Stomach (tissue), 9 donors: ENCODE measurements around the gene PLPPR5. TPM values are rescaled to one million over a fixed set of nuclear protein-coding genes. Genes with fewer than 3 reads are reported as not detected.

Experiments used
- DNase-seq, 2 donors: peaks; one replicate each; pipeline versions ENCODE4 v3.0.0 to v3.0.0-alpha.2; 2013 to 2019
- H3K27ac ChIP-seq, 5 donors: fragments of 200-600 bp in 4 of 5; sonication (generic) in 4 of 5; one replicate each; pipeline ENCODE4 v1.5.1; 2013 to 2019; ENCODE audit warnings: mild to moderate bottlenecking in 1 of 5, moderate library complexity in 1 of 5
- H3K27me3 ChIP-seq, 3 donors: fragments of 200-600 bp; sonication (generic); one replicate each; pipeline ENCODE4 v1.5.1; 2017 to 2019; ENCODE audit warnings: mixed run types in 1 of 3
- H3K36me3 ChIP-seq, 4 donors: fragments of 200-600 bp; sonication (generic); 1 replicate in 3 of 4; 2 replicates in 1 of 4; pipeline ENCODE4 v1.5.1; 2016 to 2019
- H3K4me1 ChIP-seq, 4 donors: fragments of 200-600 bp; sonication (generic); one replicate each; pipeline ENCODE4 v1.5.1; 2016 to 2019
- H3K4me3 ChIP-seq, 4 donors: fragments of 200-600 bp; sonication (generic) in 3 of 4; one replicate each; pipeline ENCODE4 v1.5.1; 2016 to 2019; ENCODE audit warnings: mild to moderate bottlenecking in 1 of 4
- H3K9me3 ChIP-seq, 4 donors: fragments of 200-600 bp; sonication (generic); one replicate each; pipeline ENCODE4 v1.5.1; 2016 to 2019
- CTCF ChIP-seq, 7 experiments: fragments of 450-650 bp in 4 of 7; fragments of 200-600 bp in 3 of 7; sonication (generic) in 3 of 7; IDR thresholded peaks; one replicate each; pipeline ENCODE4 v1.5.1; 2016 to 2019; ENCODE audit warnings: antibody characterized with exemption in 7 of 7, control low read depth in 2 of 7, mild to moderate bottlenecking in 1 of 7
- EP300 ChIP-seq: sonication (generic); formaldehyde crosslinking; IDR thresholded peaks from one replicate; pipeline ENCODE4 v1.6.1; 2017; ENCODE audit warnings: antibody characterized with exemption
- POLR2A ChIP-seq, 4 donors: fragments of 450-650 bp; IDR thresholded peaks; one replicate each; pipeline ENCODE4 v1.6.1; 2016; ENCODE audit warnings: antibody characterized with exemption in 4 of 4, control low read depth in 2 of 4, mild to moderate bottlenecking in 1 of 4, moderate library complexity in 1 of 4
- POLR2AphosphoS5 ChIP-seq, 3 donors: sonication (generic); formaldehyde crosslinking; IDR thresholded peaks; one replicate each; pipeline ENCODE4 v1.6.1; 2016; ENCODE audit warnings: antibody characterized with exemption in 3 of 3
- WGBS, 5 donors: extraction: QIAGEN DNeasy Blood & Tissue Kit in 3 of 5; methylation state at CpG; one replicate each; pipeline versions ENCODE4 v1.1.5 to v1.1.7; 2013 to 2018; 5-methylcytosine and 5-hydroxymethylcytosine counted together
- intact Hi-C: fragments of 100-400 bp; cut with DNase I; formaldehyde crosslinking; loops from one replicate; pipeline ENCODE4 v1.15.1; 2023; ENCODE audit warnings: low total_unique reads
- polyA plus RNA-seq, 3 donors: library from polyadenylated mRNA; stranded (reverse); fragments of 200-250 nt; gene quantifications; one replicate each; pipeline ENCODE4 v1.2.3, GENCODE V29; 2013
- total RNA-seq, 5 donors: library from RNA; depleted of rRNA; stranded (reverse); fragments of >200 nt; gene quantifications; one replicate each; pipeline versions ENCODE4 v1.1.0 to v1.2.3, GENCODE V29; 2014 to 2016
- donor health status: healthy with polysubstance abuse.
- donor health status: Bipolar disorder and iron deficiency.
- donor health status: healthy.

PLPPR5 gene
- total and polyA plus RNA-seq, 8 donors, result 0.03 to 2.0 (median 0.15) TPM; not detected in 5

- DNase-seq, result no peak
- TF ChIP-seq CTCF (IDR thresholded peaks at IDR 0.05) (no peak), POLR2A (IDR thresholded peaks at IDR 0.05) (no peak), EP300 (no peak), POLR2AphosphoS5 (IDR thresholded peaks at IDR 0.05) (no peak)
- WGBS, 5 donors, result 52 to 77% (median 62%) methylated on average over 3 of the region's 3 CpGs
Measured at GRCh38 chr1:99018313-99018712, 13.7 kb upstream of the PLPPR5 start.

GRCh38 chr1:99017655-99018054 is 13.0 kb upstream of the PLPPR5 start:
- 53 to 63% (median 57%) methylated on average over 2 of the region's 2 CpGs for WGBS, 5 donors

More at GRCh38 chr1:99018313-99018712, 13.7 kb upstream of the PLPPR5 start:
- Histone ChIP-seq H3K4me1 (no peaks in the 10 kb centered on the region), H3K9me3 (no peaks in the 10 kb centered on the region), H3K36me3 (no peaks in the 10 kb centered on the region), H3K4me3 (no peak overlapping the region), H3K27ac (no peak overlapping the region), H3K27me3 (peaks cover 0 to 7% (median 0%) of the 10 kb centered on the region in 3 donors)
- intact Hi-C loops, result no loop called here

GRCh38 chr1:99010679-99011078 is 6.0 kb upstream of the PLPPR5 start:
- Histone ChIP-seq H3K27ac (no peak overlapping the region), H3K4me3 (no peak overlapping the region), H3K4me1 (no peaks in the 10 kb centered on the region), H3K27me3 (peaks cover 0 to 24% (median 6%) of the 10 kb centered on the region in 3 donors), H3K9me3 (no peaks in the 10 kb centered on the region), H3K36me3 (no peaks in the 10 kb centered on the region)
- TF ChIP-seq POLR2AphosphoS5 (IDR thresholded peaks at IDR 0.05) (no peak), POLR2A (IDR thresholded peaks at IDR 0.05) (no peak), EP300 (no peak), CTCF (IDR thresholded peaks at IDR 0.05) (no peak)
- 47 to 78% (median 64%) methylated on average over 2 of the region's 2 CpGs for WGBS, 5 donors
- intact Hi-C loops, result no loop called here
- DNase-seq, result no peak

More at GRCh38 chr1:99017655-99018054, 13.0 kb upstream of the PLPPR5 start:
- no peak for DNase-seq
- no peak overlapping the region for H3K27ac ChIP-seq
- H3K4me1 ChIP-seq, result no peaks in the 10 kb centered on the region
- H3K27me3 ChIP-seq, result peaks cover 0 to 7% (median 0%) of the 10 kb centered on the region in 3 donors
- H3K4me3 ChIP-seq, result no peak overlapping the region
- intact Hi-C loops, result no loop called here
- no peaks in the 10 kb centered on the region for H3K9me3 ChIP-seq
- no peak for TF ChIP-seq POLR2AphosphoS5 (IDR thresholded peaks at IDR 0.05)
- TF ChIP-seq POLR2A (IDR thresholded peaks at IDR 0.05), result no peak
- no peak for TF ChIP-seq EP300
- no peak for TF ChIP-seq CTCF (IDR thresholded peaks at IDR 0.05)
- no peaks in the 10 kb centered on the region for H3K36me3 ChIP-seq

GRCh38 chr1:99007366-99007765 is 2.7 kb upstream of the PLPPR5 start:
- Histone ChIP-seq H3K36me3 (no peaks in the 10 kb centered on the region), H3K4me3 (no peak overlapping the region), H3K27me3 (peaks cover 7 to 52% (median 28%) of the 10 kb centered on the region in 3 donors), H3K27ac (no peak overlapping the region), H3K9me3 (no peaks in the 10 kb centered on the region), H3K4me1 (peaks cover 11 to 18% (median 16%) of the 10 kb centered on the region in 4 donors)
- TF ChIP-seq CTCF (IDR thresholded peaks at IDR 0.05), result no peak
- no peak for TF ChIP-seq POLR2A (IDR thresholded peaks at IDR 0.05)
- no peak for TF ChIP-seq EP300
- no peak for TF ChIP-seq POLR2AphosphoS5 (IDR thresholded peaks at IDR 0.05)
- intact Hi-C loops, result no loop called here
- 70 to 84% (median 79%) methylated on average over 3 of the region's 3 CpGs for WGBS, 5 donors
- no peak for DNase-seq
